ENCODE data around the gene MCM3.

DNA sequence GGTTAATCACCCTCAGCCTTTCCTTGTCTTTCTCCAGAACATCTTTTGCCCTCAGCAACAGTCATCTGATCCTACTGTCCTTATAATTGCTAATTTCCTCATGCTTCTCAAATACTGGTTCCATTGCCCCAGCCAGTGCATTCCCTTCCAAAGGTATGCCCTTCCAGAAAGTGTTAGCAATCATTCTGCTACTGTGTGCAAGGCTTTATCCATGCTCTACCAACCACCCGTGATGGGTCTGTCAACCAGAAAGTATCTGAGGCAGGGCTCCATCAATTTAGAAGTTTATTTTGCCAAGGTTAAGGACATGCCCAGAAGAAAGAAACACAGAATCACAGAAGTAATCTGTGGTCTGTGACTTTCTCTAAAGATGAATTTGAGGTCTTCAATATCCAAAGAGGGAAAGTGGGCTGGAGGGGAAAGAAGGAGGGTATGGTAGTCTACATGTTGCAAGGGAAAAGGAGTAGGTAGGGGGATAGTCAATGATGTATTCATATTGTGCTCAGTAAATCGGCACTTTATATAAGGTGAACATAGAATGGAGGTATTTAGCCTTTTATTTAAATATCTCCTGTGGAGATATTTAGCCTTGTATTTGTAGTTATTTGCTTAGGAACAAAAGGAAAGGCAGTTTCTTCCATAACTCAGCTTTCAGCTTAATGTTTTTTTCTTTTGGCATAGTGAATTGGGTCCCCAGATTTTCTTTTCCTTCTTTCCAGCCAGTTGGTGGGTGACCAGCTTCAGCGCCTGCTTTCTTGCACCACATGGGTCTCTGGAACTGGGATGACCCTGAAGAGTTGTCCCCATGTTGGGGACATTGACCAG lies 42.2 kb upstream of the MCM3 start:
- no peak for TF ChIP-seq CTCF (IDR thresholded peaks at IDR 0.05; ENCODE audit: poor library complexity, severe bottlenecking)
- TF ChIP-seq EP300 (conservative IDR thresholded peaks at IDR 0.05; ENCODE audit: poor library complexity, severe bottlenecking), result no peak
- TF ChIP-seq POLR2AphosphoS5 (IDR thresholded peaks at IDR 0.05), result no peak
- TF ChIP-seq MXI1 (conservative IDR thresholded peaks at IDR 0.05; ENCODE audit: poor library complexity, severe bottlenecking), result no peak
- no peak for TF ChIP-seq EZH2 (IDR thresholded peaks at IDR 0.05; ENCODE audit: borderline replicate concordance, insufficient read depth, low read length, poor library complexity, severe bottlenecking)
- TF ChIP-seq, protein P1, sequence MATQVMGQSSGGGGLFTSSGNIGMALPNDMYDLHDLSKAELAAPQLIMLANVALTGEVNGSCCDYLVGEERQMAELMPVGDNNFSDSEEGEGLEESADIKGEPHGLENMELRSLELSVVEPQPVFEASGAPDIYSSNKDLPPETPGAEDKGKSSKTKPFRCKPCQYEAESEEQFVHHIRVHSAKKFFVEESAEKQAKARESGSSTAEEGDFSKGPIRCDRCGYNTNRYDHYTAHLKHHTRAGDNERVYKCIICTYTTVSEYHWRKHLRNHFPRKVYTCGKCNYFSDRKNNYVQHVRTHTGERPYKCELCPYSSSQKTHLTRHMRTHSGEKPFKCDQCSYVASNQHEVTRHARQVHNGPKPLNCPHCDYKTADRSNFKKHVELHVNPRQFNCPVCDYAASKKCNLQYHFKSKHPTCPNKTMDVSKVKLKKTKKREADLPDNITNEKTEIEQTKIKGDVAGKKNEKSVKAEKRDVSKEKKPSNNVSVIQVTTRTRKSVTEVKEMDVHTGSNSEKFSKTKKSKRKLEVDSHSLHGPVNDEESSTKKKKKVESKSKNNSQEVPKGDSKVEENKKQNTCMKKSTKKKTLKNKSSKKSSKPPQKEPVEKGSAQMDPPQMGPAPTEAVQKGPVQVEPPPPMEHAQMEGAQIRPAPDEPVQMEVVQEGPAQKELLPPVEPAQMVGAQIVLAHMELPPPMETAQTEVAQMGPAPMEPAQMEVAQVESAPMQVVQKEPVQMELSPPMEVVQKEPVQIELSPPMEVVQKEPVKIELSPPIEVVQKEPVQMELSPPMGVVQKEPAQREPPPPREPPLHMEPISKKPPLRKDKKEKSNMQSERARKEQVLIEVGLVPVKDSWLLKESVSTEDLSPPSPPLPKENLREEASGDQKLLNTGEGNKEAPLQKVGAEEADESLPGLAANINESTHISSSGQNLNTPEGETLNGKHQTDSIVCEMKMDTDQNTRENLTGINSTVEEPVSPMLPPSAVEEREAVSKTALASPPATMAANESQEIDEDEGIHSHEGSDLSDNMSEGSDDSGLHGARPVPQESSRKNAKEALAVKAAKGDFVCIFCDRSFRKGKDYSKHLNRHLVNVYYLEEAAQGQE (IDR thresholded peaks at IDR 0.05; ENCODE audit: borderline replicate concordance), result no peak
- TF ChIP-seq SMC3 (conservative IDR thresholded peaks at IDR 0.05; ENCODE audit: poor library complexity), result no peak
